Measurements from ENCODE around the gene RPL15. TPM values are rescaled to one million over a fixed set of nuclear protein-coding genes. Genes with fewer than 3 reads are reported as not detected.

The RPL15 gene
- total and polyA plus RNA-seq, 2 of the 8 experiments (the other 6 are each of a cell fraction or from before 2014, with no cell fraction given) = 2,819 to 6,473 TPM

- H3K18ac ChIP-seq (ENCODE audit: extremely low read depth, low read length) = no peak overlapping the region; the same call in 1 of the 2 replicates
- no peak overlapping the region for H2AK5ac ChIP-seq (ENCODE audit: low read depth, low read length)
- H3K79me1 ChIP-seq (ENCODE audit: low read depth, low read length) = no peaks in the 10 kb centered on the region
- no peak overlapping the region for H2BK15ac ChIP-seq (ENCODE audit: low read length)
- H3K9me3 ChIP-seq (ENCODE audit: insufficient read depth in 2 of 2, low read depth in 1 of 2, low read length in 1 of 2) = no peaks in the 10 kb centered on the region
- no peak overlapping the region for H3K4me3 ChIP-seq (ENCODE audit: extremely low read depth in 1 of 4, insufficient read depth in 2 of 4, low read depth in 3 of 4, low read length in 4 of 4)
- no peak overlapping the region for H4K8ac ChIP-seq (ENCODE audit: extremely low read depth, insufficient read depth, low read length)
- H4K91ac ChIP-seq (replicated peaks; ENCODE audit: insufficient read length, low read length) = no peak overlapping the region
- WGBS, 2 experiments (ENCODE audit: extremely low coverage in 1 of 2, insufficient coverage in 1 of 2, insufficient read length in 1 of 2, insufficient replicate concordance in 2 of 2, low coverage in 1 of 2, low lambda C conversion rate in 2 of 2, missing lambda C conversion rate in 1 of 2) = 83% methylated on average over 2 of the region's 3 CpGs; no CpG with 5 or more reads in 1 of the 2 experiments
- FAIRE-seq (no peak), DNase-seq (ENCODE audit: low read depth in 1 of 2, low spot score in 2 of 2) (no peak)
- no peaks in the 10 kb centered on the region for H3K79me2 ChIP-seq (ENCODE audit: control insufficient read depth in 1 of 2, insufficient read depth in 2 of 2, low read length in 2 of 2)
- H3K4me2 ChIP-seq (ENCODE audit: insufficient read depth in 1 of 2, low read depth in 2 of 2, low read length in 2 of 2) = no peak overlapping the region
- no peak overlapping the region for H3K56ac ChIP-seq (replicated peaks; ENCODE audit: insufficient read length, low read depth, low read length)
- no peak overlapping the region for H3K4ac ChIP-seq (replicated peaks; ENCODE audit: insufficient read length, low read depth, low read length)
- H4K5ac ChIP-seq (ENCODE audit: insufficient read length, low read depth, low read length) = no peak overlapping the region
- H2BK120ac ChIP-seq (replicated peaks; ENCODE audit: low read depth, low read length) = no peak overlapping the region
- no peak overlapping the region for H3K23ac ChIP-seq (ENCODE audit: insufficient read length)
- H2BK5ac ChIP-seq (ENCODE audit: low read depth, low read length) = no peak overlapping the region
- H3K36me3 ChIP-seq (ENCODE audit: control insufficient read depth in 2 of 4, insufficient read depth in 4 of 4, low read length in 3 of 4) = no peaks in the 10 kb centered on the region
- no peak overlapping the region for H2AFZ ChIP-seq (ENCODE audit: low read length)
- ChIA-PET POLR2A (ENCODE audit: partially characterized antibody) (interaction anchor here (1.4 to 19.1 kb wide), 3 partner anchors 11 to 15 kb away, joined by 4 to 363 read pairs (median 6); partner anchors contain the start of genes NKIRAS1 and RPL15), CTCF (ENCODE audit: partially characterized antibody) (no interaction called here)
- H2BK12ac ChIP-seq (ENCODE audit: low read depth, low read length) = no peak overlapping the region
- H3K14ac ChIP-seq (ENCODE audit: insufficient read length) = no peak overlapping the region
- no peak overlapping the region for H2BK20ac ChIP-seq (ENCODE audit: low read length)
- no peaks in the 10 kb centered on the region for H3K4me1 ChIP-seq (replicated peaks in 1 of 4; ENCODE audit: control insufficient read depth in 3 of 4, insufficient read depth in 4 of 4, low read length in 3 of 4)
- no peaks in the 10 kb centered on the region; the same call in 1 of the 2 replicates for H3K23me2 ChIP-seq (ENCODE audit: low read depth, low read length)
- H4K20me1 ChIP-seq (replicated peaks in 1 of 2; ENCODE audit: control insufficient read depth in 1 of 2, insufficient read depth in 2 of 2, low read length in 2 of 2) = no peaks in the 10 kb centered on the region
- no peaks in the 10 kb centered on the region for H3K27me3 ChIP-seq (replicated peaks in 1 of 4; ENCODE audit: control insufficient read depth in 3 of 4, extremely low read depth in 1 of 4, insufficient read depth in 3 of 4, low read length in 3 of 4)
- H3K27ac ChIP-seq (ENCODE audit: low read depth, low read length) = no peak overlapping the region
- no peak overlapping the region for H3K9ac ChIP-seq (replicated peaks in 1 of 4; ENCODE audit: extremely low read depth in 1 of 4, low read depth in 3 of 4, low read length in 3 of 4)
- TF ChIP-seq CBX5 (IDR thresholded peaks at IDR 0.05; ENCODE audit: low read depth, low read length) (no peak), SIN3A (conservative IDR thresholded peaks at IDR 0.05 in 1 of 2, IDR thresholded peaks at IDR 0.05 in 1 of 2; ENCODE audit: low read depth in 1 of 2, low read length in 2 of 2) (no peak), CHD1 (IDR thresholded peaks at IDR 0.05; ENCODE audit: low read depth, low read length) (no peak), KDM4A (IDR thresholded peaks at IDR 0.05; ENCODE audit: low read depth, low read length, severe bottlenecking) (no peak), RAD21 (IDR thresholded peaks at IDR 0.05 in 1 of 2, conservative IDR thresholded peaks at IDR 0.05 in 1 of 2; ENCODE audit: low read depth in 2 of 2, low read length in 2 of 2) (no peak), NRF1 (IDR thresholded peaks at IDR 0.05; ENCODE audit: low read depth, low read length) (no peak), SP4 (IDR thresholded peaks at IDR 0.05; ENCODE audit: low read length) (no peak), JUN (IDR thresholded peaks at IDR 0.05; ENCODE audit: low read depth, low read length) (no peak), GTF2F1 (IDR thresholded peaks at IDR 0.05; ENCODE audit: borderline replicate concordance, low read depth, low read length) (no peak), RFX5 (IDR thresholded peaks at IDR 0.05; ENCODE audit: borderline replicate concordance, low read depth, low read length) (no peak), EZH2 (IDR thresholded peaks at IDR 0.05; ENCODE audit: low read depth, low read length, severe bottlenecking) (no peak), E2F6 (IDR thresholded peaks at IDR 0.05) (no peak)
- TF ChIP-seq, protein P1, sequence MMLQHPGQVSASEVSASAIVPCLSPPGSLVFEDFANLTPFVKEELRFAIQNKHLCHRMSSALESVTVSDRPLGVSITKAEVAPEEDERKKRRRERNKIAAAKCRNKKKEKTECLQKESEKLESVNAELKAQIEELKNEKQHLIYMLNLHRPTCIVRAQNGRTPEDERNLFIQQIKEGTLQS (IDR thresholded peaks at IDR 0.05; ENCODE audit: insufficient read depth, low read depth, low read length) = no peak
These were observed 14.7 kb downstream of the RPL15 start for GRCh38 chr3:23931597-23931996.

All from H1 (cell line).